Measurements from ENCODE around the gene BMI1.
A peak's percentile ranks its signal among the peaks of the same experiment; 100 is the strongest.
"Not testable (repeated sequence)": the region's sequence is repeated elsewhere in the genome, so short reads cannot be mapped to it uniquely, and the experiment has no call there.

BMI1 gene

GRCh38 chr10:22320591-22321155 is at the start of gene BMI1:
TSS of gene BMI1 (plus strand) at chr10:22321099. CDS start at chr10:22326450, 5,351 bp downstream.
- DNase-seq (ENCODE audit: low spot score) = peak; percentile 63

DNA sequence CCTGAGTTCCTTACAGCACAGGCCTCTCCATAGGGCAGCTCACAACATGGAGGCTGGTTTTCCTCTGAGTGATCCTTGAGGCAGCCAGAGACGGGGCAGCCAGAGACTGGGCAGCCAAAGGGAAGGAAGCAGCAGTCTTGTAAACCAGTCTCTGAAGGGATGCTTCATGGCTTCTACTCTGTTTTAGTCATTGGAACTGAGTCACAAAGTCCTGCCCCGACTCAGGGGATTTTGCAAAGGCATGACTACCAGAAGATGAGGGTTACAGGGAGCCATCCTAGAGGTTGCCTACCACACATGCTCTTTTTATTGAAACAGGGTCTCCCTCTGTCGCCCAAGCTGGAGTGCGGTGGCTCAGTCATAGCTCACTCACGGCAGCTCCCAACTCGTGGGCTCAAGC is 49.1 kb upstream of the BMI1 start:
- DNase-seq (ENCODE audit: low spot score) = no peak

- DNase-seq (ENCODE audit: low spot score) = no peak
These were observed 42.5 kb upstream of the BMI1 start for GRCh38 chr10:22278441-22278782.

DNA sequence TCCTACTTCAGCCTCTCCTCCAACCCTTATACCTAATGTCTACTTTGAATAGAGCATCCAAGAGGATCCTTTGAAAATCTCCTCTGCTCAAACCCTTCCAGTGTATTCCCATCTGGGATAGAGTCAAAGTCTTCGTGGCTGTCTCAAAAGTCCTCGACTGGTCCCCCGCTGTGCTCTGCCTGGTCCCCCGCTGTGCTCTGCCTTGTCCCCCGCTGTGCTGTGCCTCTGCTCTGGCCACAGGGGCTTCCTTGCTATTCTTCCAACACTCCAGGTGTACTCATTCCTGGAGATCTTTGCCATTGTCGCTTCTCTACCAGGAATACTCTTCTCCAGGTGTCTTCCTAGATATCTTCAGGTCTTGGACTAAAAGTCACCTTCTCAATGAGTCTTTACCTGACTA is 40.8 kb upstream of the BMI1 start:
- no peak for DNase-seq (ENCODE audit: low spot score)

DNA sequence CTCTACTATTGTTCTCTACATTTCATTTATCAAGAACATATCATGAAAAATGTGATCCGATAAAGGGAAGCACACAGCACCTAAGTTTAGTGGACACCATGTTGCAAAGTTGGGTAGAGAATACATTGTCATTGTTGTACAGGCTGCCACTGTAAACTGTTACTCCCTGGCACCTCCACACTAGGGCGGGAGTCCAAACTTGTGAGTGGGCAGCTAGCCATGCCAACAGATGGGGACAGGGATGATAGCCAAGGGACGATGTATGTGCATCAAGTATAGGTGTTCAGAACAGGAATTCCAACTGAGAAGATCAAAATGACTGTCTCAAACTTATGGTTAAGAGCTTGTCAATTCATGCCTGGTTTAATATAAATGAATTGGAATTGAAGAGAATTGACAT is 35.8 kb upstream of the BMI1 start:
- no peak for DNase-seq (ENCODE audit: low spot score)

DNA sequence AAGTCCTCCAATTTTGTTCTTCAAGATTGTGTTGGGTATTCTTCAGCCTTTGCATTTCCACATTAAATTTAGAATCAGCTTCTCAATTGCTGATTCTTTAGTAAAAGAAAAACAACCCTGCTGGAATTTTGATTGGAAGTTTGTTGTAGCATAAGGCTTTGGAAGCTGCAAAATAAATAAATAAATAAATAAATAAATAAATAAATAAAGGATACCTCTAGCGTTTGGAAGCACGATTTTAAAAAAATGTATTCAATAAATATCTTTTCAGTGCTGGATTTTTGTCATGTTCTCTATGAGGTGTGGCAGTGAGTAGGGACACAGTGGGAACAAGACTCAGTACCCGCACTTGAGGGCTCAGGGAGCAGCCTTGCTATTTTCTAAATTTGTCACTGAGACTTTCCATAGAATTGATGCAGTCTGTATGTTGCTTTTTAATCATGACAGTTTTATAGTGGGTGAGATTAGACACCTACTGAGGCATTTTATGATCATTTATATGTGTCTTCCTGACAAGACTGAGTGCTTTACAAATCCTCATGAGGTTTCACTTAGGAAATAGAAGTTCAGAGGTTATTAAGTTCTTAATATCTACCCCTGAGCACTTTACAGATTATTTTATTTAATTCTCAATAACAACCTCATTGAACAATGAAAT is 27.0 kb upstream of the BMI1 start:
- no peak for DNase-seq (ENCODE audit: low spot score)

DNA sequence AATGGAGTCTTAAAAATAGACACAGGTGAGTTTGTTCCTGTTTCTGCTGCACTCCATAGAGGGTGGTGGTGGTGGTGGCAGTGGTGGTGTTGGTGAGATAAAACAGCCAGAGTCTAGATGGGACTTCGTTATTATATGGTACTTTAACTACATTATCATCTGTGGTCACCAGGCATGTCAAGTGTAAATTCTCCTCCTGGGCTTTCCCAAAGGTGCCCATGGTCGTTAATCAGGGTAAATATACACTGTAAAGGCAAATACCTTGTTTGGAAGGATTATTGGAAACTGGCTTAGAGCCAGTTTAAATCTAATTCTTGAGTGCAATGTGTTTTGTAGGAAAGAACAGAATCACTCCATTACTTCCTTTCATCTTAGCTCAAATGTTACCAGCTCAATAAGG is 26.2 kb upstream of the BMI1 start:
- no peak for DNase-seq (ENCODE audit: low spot score)

GRCh38 chr10:22301193-22301592 is 19.7 kb upstream of the BMI1 start:
- DNase-seq (ENCODE audit: low spot score) = no peak

DNA sequence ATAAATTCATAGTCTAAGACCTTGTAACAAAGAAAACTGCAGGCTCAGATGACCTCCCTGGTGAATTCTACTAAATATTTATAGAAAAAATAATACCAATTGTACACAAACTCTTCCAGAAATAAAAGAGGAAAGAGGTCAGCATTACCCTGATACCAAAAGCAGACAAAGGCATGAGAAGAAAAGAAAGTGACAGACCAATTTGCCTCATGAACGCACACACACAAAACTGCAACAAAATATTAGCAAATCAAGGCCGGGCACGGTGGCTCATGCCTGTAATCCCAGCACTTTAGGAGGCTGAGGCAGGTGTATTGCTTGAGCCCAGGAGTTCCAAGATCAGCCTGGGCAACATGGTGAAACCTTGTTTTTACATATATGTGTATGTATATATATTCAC is 17.4 kb upstream of the BMI1 start:
- DNase-seq (ENCODE audit: low spot score) = no peak

DNA sequence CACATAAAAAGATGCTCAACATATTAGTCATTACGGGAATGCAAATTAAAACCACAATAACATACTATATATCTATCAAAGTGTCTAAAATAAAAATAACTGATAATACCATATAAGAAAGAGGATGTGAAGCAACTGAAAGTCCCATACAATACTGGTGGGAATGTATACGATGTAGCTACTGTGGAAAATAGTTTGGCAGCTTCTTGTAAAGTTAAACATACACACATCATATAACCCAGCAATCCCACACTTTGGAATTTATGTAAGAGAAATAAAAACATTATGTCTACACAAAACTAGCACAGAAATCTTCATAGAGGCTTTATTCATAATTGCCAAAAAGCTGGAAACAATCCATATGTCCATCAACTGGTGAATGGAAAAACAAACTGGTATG is 15.2 kb upstream of the BMI1 start:
- DNase-seq (ENCODE audit: low spot score) = no peak

DNA sequence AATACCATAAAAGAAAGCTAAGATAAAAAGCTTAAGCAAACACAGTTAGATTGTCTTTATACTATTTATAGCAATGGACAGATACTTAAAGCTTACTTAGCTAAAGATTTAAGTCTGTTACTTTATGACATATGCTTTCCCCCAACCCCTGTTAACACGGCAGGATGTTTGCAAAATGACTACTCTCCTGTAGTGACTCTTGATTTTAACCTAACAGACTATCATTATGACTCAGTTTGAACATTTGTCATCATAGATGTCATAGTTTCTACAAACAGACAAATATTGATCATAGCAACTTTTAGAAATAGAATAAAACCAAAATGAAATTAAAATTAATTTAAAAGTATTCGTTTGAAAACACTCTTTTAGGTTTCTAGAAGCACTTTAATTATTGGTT is 12.5 kb upstream of the BMI1 start:
- no peak for DNase-seq (ENCODE audit: low spot score)

GRCh38 chr10:22309180-22310000 is 11.5 kb upstream of the BMI1 start:
- DNase-seq (ENCODE audit: low spot score) = no peak

DNA sequence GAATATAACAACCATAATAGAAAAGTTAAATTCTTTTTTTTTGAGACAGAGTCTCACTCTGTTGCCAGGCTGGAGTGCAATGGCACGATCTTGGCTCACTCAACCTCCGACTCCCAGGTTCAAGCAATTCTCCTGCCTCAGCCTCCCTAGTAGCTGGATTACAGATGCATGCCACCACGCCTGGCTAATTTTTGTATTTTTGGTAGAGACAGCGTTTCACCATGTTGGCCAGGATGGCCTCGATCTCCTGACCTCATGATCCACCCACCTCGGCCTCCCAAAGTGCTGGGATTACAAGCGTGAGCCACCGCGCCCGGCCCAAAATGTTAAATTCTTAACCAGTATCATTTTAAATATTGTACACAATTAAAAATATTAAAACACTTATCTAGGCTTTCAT is 10.9 kb upstream of the BMI1 start:
- DNase-seq (ENCODE audit: low spot score) = not testable (repeated sequence)

- no peak for DNase-seq (ENCODE audit: low spot score)
These were observed 10.0 kb upstream of the BMI1 start for GRCh38 chr10:22310928-22311327.

DNA sequence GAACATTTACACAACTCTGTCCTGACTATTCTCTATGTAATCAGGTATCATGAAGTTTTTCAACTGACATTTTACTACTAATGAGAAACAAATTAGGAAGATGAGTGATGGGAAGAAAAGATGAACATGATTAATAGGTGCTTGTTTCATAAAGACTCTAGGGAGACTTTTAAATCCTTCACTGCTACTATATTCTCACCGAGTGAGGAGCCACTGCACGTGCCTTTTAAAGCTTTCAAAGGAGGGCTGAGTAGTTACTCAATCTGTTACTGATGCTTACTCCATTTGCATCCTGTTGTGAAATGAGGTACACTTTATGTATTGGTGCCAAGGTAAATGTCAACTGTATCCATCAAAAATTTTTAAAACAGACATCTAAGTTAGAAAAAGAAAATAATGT is 6.0 kb upstream of the BMI1 start:
- no peak for DNase-seq (ENCODE audit: low spot score)

- no peak for DNase-seq (ENCODE audit: low spot score)
These were observed 5.2 kb upstream of the BMI1 start for GRCh38 chr10:22315455-22316285.

DNA sequence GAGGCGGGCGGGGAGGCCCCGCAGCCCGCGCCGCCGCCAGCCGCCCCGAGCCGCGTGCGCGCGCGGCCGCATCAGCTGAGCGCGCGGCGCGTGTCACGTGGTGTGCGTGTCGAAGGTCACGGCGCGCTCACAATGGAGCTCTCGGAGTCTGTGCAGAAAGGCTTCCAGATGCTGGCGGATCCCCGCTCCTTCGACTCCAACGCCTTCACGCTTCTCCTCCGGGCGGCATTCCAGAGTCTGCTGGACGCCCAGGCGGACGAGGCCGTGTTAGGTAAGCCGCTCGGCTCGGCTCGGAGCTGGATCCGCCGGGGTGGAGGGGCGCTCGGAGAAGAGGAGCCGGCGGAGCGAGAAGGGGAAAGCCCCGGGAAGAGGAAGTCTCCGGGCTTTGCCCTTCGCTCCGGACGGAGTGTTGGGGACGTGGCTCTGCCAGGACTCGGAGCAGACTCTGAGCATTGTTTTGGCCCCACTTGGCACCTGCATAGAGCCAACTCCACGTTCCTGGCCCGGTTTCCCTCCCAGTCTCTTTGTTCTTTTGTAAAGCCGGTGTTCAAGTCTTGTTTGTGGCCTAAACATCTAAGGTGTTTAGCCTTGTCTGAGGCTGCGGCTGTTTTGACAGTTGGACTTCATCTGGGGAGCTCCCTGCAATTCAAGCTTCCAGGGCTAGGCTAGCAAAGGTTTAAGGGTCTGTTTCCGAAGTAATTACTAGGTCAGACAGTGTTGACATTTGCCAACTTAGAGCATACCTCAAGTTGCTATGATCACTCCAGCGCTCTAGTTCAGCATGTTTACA is 4.4 kb upstream of the BMI1 start, which contains the start of gene COMMD3:
Gene COMMD3 (plus strand): TSS at position 103 of the 790 bp plus-strand sequence. CDS start 30 bp downstream, at position 133.
- peak; percentile 87 for DNase-seq (ENCODE audit: low spot score)

DNA sequence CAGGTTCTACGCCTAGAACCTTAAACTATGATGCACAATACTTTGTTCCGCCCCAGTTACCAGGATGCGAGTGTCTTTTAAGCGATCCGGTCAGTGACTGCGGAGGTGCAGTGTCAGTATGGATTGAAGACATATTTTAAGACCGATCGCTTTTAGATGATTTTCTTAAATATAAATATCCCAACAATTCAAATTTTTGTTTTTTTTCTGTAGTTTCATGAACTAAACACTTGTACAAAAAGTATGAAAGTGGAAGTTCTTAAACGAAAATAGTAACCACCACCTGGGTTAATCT is 3.9 kb upstream of the BMI1 start:
- no peak for DNase-seq (ENCODE audit: low spot score)

DNA sequence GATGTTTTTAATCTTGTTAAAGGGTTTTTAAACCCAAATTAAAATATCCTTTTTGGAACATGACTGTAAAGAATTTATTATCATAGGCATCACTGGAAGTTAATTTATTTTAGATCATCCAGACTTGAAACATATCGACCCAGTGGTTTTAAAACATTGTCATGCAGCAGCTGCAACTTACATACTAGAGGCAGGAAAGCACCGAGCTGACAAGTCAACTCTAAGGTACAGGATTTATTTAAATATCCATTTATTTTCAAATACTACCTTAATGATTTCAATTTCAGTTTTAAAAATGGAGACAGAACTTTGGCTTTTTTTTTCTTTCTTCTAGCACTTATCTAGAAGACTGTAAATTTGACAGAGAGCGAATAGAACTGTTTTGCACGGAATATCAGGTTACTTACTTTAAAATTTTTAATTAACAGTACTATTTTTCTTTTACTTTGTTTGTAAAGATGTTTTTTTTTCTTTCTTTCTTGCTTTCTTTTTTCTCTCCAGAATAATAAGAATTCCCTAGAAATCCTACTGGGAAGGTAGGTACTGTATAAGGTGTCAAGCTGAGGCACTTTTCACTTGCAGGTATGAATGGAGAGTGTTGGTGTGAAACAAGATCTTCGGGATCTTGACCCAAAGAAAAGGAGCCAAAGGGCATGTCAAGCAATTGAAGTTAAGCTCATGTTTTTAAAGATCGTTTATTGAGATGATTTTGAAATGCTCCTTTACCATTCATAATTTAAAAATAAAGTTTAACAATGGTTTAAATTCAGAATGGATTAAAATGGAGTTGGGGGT is 2.9 kb upstream of the BMI1 start:
- peak; percentile 44 for DNase-seq (ENCODE audit: low spot score)

DNA sequence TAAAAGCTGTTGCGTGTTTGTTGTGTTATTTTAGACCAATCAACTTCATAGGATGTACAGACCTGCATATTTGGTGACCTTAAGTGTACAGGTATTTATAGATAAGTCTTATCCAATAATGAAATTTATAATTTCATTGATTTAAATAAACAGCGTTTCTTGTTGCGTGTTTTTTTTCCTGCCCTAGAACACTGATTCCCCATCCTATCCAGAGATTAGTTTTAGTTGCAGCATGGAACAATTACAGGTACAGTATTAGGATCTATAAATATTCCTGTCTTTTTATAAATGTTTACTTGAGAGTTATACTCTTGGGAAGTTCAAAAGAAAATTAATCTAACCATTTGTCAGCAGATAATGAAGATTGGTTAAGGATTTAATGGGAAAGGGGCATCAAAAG is 2.1 kb upstream of the BMI1 start:
- DNase-seq (ENCODE audit: low spot score) = no peak

- peak; percentile 24 for DNase-seq (ENCODE audit: low spot score)
These were observed 1.3 kb upstream of the BMI1 start for GRCh38 chr10:22319547-22319979.
